GM19463 (cell line): ENCODE results near the gene GDPD3.

ENCODE experiments used
- ATAC-seq: cut with Tn5 transposase; IDR thresholded peaks from one replicate; pipeline ENCODE4 v1.9.1; 2021; ENCODE audit warnings: mild to moderate bottlenecking, moderate library complexity; ENCODE audit not compliant: unreplicated experiment

Gene GDPD3

GRCh38 chr16:30096105-30096861 lies 17.1 kb downstream of the GDPD3 start, which contains the start of gene YPEL3:
Gene YPEL3, minus strand, starts transcription at chr16:30096213. Its CDS starts 731 bp downstream, at chr16:30095482.
- ATAC-seq, result peak; percentile 50

- no peak for ATAC-seq
These were observed 17.9 kb downstream of the GDPD3 start for GRCh38 chr16:30095166-30096078.

GRCh38 chr16:30094541-30095165 lies 18.7 kb downstream of the GDPD3 start:
- no peak for ATAC-seq

GRCh38 chr16:30092373-30093010 lies 20.8 kb downstream of the GDPD3 start:
- peak; percentile 45 for ATAC-seq

GRCh38 chr16:30091474-30092372 lies 21.6 kb downstream of the GDPD3 start, which contains the start of gene TBX6:
Gene TBX6, minus strand, starts transcription at chr16:30091924. Its CDS starts 731 bp downstream, at chr16:30091193.
- peak; percentile 72 for ATAC-seq

GRCh38 chr16:30090610-30091331 lies 22.6 kb downstream of the GDPD3 start:
- no peak for ATAC-seq

- ATAC-seq, result no peak
These were observed 24.3 kb downstream of the GDPD3 start for GRCh38 chr16:30088832-30089624.

DNA sequence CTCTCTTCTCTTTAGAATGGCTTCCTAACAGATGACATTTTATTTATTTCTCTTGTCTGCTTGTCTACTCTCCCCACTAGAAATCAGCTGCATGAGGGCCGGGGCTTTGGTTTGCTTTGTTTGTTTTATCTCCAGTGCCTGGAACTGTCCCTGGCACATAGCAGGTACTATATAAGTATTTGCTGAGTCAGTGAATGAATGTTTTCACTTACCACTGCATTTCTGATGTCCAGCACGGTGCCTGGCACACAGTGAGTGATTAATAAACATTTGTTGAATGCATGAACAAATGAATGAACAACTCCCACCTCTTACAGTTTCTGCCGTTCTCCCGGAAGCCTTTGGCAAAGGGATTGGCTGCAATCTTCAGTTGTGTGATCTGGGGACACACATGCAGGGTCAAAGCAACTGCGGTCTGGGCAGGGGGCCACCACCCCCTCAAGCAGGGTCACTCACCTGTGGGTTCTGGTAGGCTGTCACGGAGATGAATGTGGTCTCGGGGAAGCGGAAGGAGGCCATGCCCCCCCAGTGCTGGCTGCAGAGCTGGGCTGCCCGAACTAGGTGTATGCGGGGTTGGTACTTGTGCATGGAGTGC lies 25.0 kb downstream of the GDPD3 start:
- ATAC-seq, result no peak

- no peak for ATAC-seq
These were observed 26.0 kb downstream of the GDPD3 start for GRCh38 chr16:30087181-30087898.

GRCh38 chr16:30086291-30087140 lies 26.8 kb downstream of the GDPD3 start:
- no peak for ATAC-seq

DNA sequence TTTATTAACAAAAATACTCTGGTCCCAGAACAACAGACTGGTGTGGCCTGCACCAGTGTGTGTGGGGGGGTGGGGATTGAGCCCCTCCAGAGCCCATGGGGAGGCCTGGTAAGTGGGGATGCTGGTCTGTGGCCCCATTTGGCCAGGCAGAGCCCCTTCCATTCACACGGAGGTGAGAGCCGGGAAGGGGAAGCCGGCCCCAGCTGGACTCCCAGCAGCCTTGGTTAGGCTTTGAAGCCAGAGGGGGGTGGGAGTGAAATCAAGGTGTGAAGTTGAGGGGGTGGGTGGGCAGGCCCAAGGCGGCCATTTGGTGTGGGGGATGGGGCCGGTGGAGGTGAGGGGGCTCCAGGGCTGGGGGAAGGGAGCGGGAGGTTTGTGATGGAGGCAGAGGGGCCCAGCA lies 27.5 kb downstream of the GDPD3 start:
- no peak for ATAC-seq

DNA sequence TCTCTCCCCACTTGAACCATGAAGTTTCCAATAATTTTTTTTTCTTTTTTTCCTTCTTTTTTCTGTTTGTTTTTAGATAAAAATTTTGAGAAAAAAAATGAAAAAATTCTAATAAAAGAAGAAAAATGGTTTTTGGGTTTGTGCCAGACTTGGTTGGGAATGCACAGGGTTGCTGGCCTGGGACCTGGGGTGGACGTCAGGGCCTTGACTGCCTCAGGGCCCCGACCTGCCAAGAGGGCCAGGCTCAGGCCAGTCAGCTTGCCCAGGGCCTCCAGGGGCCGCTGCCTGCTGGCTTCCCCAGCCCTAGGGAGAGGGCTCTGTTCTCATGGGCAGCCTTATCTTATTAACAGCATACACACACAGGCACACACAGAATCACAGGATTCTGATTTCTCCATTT lies 28.1 kb downstream of the GDPD3 start:
- ATAC-seq, result no peak

DNA sequence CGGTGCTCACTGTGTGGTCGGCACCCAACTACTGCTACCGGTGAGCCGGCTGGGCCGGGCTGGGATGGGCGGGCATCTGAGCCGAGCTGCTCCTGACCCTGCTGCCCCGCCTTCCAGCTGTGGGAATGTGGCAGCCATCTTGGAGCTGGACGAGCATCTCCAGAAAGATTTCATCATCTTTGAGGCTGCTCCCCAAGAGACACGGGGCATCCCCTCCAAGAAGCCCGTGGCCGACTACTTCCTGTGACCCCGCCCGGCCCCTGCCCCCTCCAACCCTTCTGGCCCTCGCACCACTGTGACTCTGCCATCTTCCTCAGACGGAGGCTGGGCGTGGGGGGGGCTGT lies 28.5 kb downstream of the GDPD3 start:
- no peak for ATAC-seq

DNA sequence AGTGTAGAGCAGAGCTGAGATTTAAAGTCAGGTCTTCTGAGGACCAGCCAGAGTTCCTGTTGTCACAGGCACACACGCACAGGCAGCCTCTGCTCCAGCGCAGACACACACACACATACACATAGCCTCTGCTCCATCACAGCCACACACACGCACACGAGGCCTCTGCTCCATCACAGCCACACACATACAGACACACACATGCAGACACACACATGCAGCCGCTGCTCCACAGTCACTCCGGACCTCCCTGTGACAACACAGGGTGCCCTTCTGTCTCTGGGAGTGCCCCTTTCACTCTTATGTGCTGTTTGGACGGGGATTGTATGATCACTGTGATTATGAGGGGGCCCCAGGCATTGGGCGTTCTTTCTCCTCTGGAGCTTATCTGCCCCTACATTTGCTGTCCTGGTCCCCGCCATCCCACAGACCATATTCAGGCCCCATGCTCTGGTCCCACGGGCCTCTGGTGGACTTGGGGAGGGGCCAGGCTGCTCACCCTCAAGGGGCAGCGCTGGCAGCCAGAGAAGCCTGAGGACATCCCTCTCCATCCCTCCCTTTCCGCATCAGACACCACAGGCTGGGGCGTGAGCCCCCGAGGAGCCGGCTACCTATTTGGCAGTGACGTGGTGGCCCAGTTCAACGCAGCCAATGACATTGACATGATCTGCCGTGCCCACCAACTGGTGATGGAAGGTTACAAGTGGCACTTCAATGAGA lies 29.1 kb downstream of the GDPD3 start:
- no peak for ATAC-seq

DNA sequence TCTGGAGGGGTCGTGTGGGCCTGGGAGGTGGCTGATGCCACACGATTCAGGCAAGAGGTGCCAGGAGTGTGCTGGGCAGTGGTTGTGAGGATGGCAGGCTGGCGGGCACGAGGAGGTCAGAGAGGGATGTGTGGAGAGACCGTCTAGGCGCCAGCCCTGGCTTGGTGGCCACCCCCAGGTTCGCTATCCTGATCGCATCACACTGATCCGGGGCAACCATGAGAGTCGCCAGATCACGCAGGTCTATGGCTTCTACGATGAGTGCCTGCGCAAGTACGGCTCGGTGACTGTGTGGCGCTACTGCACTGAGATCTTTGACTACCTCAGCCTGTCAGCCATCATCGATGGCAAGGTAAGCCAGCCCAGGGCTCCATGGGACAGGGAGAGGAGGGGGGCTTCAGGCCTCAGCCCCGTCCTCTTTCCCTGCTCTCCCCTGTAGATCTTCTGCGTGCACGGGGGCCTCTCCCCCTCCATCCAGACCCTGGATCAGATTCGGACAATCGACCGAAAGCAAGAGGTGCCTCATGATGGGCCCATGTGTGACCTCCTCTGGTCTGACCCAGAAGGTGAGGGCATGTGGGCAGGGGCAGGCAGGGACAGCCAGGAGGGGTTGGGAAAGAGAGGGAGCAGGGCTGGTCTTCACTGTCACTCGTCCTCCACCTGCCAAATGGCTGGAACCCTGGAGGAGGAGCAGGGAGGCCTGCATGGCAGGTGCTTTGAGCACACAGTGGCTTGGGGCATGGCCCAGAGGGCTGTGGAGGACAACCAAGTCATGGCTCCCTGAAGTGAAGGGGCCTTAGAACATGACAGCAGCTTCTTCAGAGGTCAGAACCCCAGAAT lies 29.9 kb downstream of the GDPD3 start:
- no peak for ATAC-seq
